Thoracic aorta (tissue), 2 donors: ENCODE measurements around the gene RGL3. TPM values are rescaled to one million over a fixed set of nuclear protein-coding genes. Genes with fewer than 3 reads are reported as not detected.
"Not testable (repeated sequence)": the region's sequence is repeated elsewhere in the genome, so short reads cannot be mapped to it uniquely, and the experiment has no call there.

ENCODE experiments used
- ATAC-seq: fragments of 150-250 bp; one replicate; pipeline ENCODE4 v1.8.0; 2017; ENCODE audit warnings: low read depth; ENCODE audit not compliant: insufficient number of reproducible peaks, low FRiP score
- DNase-seq: peaks from one replicate; pipeline ENCODE4 v3.0.0-alpha.2; 2020; ENCODE audit warnings: low spot score
- H3K27ac ChIP-seq, 2 donors: fragments of 200-600 bp; sonication (generic); 1 replicate in 1 of 2; 2 replicates in 1 of 2; pipeline ENCODE4 v1.5.1; 2016; ENCODE audit warnings: mild to moderate bottlenecking in 2 of 2, moderate library complexity in 2 of 2
- H3K27me3 ChIP-seq: fragments of 200-600 bp; sonication (generic); replicated peaks from 2 replicates; pipeline ENCODE4 v1.6.0; 2016; ENCODE audit warnings: mild to moderate bottlenecking; ENCODE audit not compliant: insufficient read depth
- H3K36me3 ChIP-seq: fragments of 200-600 bp; sonication (generic); one replicate; pipeline ENCODE4 v1.5.1; 2016
- H3K4me1 ChIP-seq, 2 donors: fragments of 200-600 bp; sonication (generic); 1 replicate in 1 of 2; 2 replicates in 1 of 2; pipeline versions ENCODE4 v1.5.1 to v1.6.0; 2016; ENCODE audit warnings: low read depth in 2 of 2, mild to moderate bottlenecking in 1 of 2; ENCODE audit not compliant: control insufficient read depth in 1 of 2
- H3K4me3 ChIP-seq: fragments of 200-600 bp; sonication (generic); 2 replicates; pipeline ENCODE4 v1.5.1; 2016; ENCODE audit warnings: mild to moderate bottlenecking
- H3K9me3 ChIP-seq: fragments of 200-600 bp; sonication (generic); 2 replicates; pipeline ENCODE4 v1.5.1; 2016
- total RNA-seq, 2 donors: library from RNA; depleted of rRNA; stranded (reverse); fragments of >200 nt; gene quantifications; one replicate each; pipeline versions ENCODE4 v1.1.0 to v1.2.3, GENCODE V29; 2016
- TF ChIP-seq, protein P1 (sequence below): fragments of 200-600 bp; sonication (generic); IDR thresholded peaks from one replicate; pipeline ENCODE4 v1.5.1; 2019; ENCODE audit warnings: antibody characterized with exemption

RGL3 gene
- total RNA-seq, 2 donors from 2014 or later: 43.6 to 47.4 TPM

DNA sequence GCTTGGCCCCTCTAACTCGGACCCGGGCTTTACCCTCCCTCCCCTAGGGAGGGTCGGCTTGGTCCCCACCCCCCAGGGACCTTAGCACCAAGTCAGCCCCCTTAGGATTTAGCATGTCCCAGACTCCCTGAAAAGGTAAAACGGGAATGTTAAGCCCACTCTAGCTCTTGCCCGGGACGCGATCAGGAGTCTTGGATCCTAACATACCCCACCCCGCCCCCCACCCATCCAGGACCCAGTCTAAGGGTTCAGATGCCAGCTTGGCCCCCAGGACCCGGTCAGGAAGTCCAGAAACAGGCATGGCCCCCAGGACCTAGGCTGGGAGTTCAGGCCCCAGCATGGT, 35.4 kb downstream of the RGL3 start:
- peak overlapping the region; percentile 60 for H3K4me3 ChIP-seq

DNA sequence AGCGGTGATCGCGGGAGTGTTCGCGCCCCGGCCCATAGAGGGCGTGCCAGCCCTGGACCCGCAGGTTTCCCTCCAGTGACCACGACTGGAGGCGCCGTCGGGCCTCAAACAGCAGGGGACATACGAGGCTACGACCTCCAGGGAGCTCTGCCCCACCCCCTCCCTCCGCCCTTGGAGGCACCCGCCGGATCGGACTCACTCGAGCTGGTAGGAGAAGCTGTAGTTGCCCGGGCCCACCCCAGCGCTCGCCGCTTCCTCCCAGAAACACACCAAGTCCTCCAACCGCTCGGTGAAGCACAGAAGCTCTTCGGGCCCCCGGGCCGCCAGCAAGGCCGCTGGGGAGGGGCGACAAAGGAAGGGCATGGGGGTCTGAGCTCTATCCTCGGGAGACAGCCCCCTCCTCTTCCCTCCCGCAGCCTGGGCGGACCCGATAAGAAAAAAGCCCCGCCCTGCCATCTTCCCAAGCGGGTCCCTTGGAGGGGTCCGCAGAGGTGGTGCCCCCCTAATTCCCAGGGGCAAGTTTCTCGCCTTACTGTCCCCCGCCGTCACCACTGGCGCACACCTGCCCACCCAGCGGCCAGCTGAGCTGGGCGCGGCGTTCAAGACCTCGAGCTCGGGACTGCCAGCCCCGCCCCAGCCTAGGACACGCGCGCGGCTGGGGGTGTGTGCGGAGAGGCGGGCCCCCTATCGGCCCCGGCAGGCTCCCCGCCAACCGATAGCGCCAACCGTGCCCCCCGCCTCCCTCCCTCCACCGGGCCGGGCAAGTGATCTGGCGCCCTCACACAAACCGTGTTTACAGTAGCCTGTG, 36.0 kb downstream of the RGL3 start:
- ATAC-seq: no peak
- Histone ChIP-seq H3K36me3 (no peaks in the 10 kb centered on the region), H3K9me3 (no peaks in the 10 kb centered on the region), H3K4me3 (peak overlapping the region; percentile 60), H3K27me3 (no peaks in the 10 kb centered on the region), H3K27ac (peak overlapping the region in 1 of 2 donors; percentile 27), H3K4me1 (peaks cover 11 to 53% of the 10 kb centered on the region in 2 donors)
- no peak for DNase-seq
- TF ChIP-seq, protein P1, sequence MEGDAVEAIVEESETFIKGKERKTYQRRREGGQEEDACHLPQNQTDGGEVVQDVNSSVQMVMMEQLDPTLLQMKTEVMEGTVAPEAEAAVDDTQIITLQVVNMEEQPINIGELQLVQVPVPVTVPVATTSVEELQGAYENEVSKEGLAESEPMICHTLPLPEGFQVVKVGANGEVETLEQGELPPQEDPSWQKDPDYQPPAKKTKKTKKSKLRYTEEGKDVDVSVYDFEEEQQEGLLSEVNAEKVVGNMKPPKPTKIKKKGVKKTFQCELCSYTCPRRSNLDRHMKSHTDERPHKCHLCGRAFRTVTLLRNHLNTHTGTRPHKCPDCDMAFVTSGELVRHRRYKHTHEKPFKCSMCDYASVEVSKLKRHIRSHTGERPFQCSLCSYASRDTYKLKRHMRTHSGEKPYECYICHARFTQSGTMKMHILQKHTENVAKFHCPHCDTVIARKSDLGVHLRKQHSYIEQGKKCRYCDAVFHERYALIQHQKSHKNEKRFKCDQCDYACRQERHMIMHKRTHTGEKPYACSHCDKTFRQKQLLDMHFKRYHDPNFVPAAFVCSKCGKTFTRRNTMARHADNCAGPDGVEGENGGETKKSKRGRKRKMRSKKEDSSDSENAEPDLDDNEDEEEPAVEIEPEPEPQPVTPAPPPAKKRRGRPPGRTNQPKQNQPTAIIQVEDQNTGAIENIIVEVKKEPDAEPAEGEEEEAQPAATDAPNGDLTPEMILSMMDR: peak; percentile 40

More for the DNA sequence above, 35.4 kb downstream of the RGL3 start:
- Histone ChIP-seq H3K9me3 (no peaks in the 10 kb centered on the region), H3K27me3 (no peaks in the 10 kb centered on the region), H3K4me1 (peaks cover 8 to 47% of the 10 kb centered on the region in 2 donors), H3K36me3 (no peaks in the 10 kb centered on the region), H3K27ac (no peak overlapping the region)
- ATAC-seq (no peak), DNase-seq (no peak)
- TF ChIP-seq, protein P1: no peak

DNA sequence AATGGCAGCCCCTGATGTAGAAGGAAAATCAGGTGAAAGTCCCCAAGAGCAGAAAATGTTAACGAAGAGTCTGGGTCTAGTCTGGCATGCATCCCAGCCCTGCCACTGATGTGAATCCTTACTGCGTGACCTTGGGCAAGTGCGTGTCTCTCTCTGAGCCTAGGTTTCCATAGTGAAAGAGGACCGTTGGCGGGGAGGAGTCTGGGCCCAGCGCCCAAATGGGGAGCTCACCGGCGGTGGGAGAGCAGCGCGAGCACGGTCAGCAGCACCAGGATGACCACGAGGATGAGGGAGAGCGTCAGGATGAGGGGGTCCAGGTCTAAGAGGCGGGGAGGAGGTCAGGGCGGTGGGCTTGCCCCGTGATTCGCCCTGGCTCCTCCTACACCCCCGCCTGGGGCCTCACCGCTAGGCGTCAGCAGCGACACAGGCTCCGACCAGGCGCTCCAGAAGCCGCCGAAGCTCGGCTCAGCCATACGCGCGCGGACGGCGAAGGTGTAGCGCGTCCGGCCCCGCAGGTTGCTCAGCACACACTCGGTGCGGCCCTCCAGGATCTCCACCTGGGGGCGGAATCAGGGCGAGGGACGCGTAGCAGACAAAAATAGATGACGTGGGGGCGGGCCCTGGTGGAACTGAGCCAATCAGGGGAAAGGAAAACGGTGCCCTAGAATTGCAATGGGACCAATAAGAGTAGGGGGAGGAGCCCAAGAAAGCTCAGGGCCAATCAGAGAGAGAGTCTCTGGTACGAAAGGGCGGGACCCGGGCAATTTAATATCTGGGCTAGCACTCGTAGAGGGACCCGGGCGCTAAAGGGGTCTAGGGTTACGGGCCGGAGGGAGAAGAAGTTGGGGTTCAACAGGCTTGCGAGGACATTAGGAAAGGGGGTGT, 38.2 kb downstream of the RGL3 start:
- peak overlapping the region; percentile 75 for H3K4me3 ChIP-seq
- H3K27ac ChIP-seq: peak overlapping the region; percentile 55 to 56
- H3K4me1 ChIP-seq: peaks cover 19 to 74% of the 10 kb centered on the region in 2 donors
- no peaks in the 10 kb centered on the region for H3K9me3 ChIP-seq
- TF ChIP-seq, protein P1: peak; percentile 64
- ATAC-seq (peak; percentile 86), DNase-seq (peak; percentile 88)
- no peaks in the 10 kb centered on the region for H3K36me3 ChIP-seq
- H3K27me3 ChIP-seq: no peaks in the 10 kb centered on the region

DNA sequence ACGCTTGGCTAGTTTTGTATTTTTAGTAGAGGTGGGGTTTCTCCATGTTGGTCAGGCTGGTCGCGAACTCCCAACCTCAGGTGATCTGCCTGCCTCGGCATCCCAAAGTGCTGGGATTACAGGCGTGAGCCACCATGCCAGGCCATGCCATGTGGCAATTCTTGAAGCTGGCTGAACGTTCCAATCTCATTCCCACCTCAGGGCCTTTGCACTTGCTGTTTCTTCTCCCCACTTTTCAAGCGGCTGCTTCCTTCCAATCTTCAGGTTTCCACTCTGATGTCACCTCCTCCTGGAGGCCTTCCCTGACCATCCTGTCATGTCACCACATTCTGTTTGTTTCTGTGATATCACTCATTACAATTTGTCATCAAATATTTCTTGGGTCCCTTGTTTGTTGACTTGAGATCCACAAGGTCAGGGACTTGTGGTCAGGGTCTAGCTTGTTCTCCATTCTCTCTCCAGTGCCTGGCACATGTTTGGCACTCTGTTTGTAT, 39.2 kb downstream of the RGL3 start:
- Histone ChIP-seq H3K36me3 (no peaks in the 10 kb centered on the region), H3K4me3 (no peak overlapping the region), H3K4me1 (peaks cover 23 to 80% of the 10 kb centered on the region in 2 donors), H3K27ac (no peak overlapping the region), H3K9me3 (no peaks in the 10 kb centered on the region), H3K27me3 (no peaks in the 10 kb centered on the region)
- TF ChIP-seq, protein P1: no peak
- ATAC-seq (no peak), DNase-seq (no peak)

DNA sequence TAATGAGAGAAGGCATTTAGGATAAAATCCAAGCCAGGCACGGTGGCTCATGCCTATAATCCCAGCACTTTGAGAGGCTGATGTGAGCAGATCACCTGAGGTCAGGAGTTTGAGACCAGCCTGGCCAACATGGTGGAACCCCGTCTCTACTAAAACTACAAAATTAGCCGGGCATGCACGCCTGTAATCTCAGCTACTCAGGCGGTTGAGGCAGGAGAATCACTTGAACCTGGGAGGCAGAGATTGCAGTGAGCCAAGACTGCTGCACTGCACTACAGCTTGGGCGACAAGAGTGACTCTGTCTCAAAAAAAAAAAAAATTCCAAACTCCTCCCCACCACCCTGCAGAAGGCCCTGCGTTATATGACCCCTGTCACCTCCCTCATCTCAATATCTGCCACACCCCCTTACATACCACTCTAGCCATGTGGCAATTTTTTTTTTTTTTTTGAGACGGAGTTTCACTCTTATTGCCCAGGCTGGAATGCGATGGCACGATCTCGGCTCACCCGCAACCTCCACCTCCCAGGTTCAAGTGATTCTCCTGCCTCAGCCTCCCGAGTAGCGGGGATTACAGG, 39.8 kb downstream of the RGL3 start:
- not testable (repeated sequence) for DNase-seq, H3K36me3 ChIP-seq, H3K9me3 ChIP-seq, ATAC-seq, H3K27ac ChIP-seq, H3K4me3 ChIP-seq, H3K27me3 ChIP-seq
- peaks cover 23 to 80% of the 10 kb centered on the region in 2 donors for H3K4me1 ChIP-seq
